Activated T-cell treated with anti-CD3 and anti-CD28 coated beads for 24 hours (primary cell): ENCODE results near the gene NAGK.
"Not testable (repeated sequence)": the region's sequence is repeated elsewhere in the genome, so short reads cannot be mapped to it uniquely, and the experiment has no call there.

ENCODE experiments used
- DNase-seq: peaks from one replicate; pipeline ENCODE4 v3.0.0-alpha.2; 2020; ENCODE audit warnings: low read depth

Gene NAGK

DNA sequence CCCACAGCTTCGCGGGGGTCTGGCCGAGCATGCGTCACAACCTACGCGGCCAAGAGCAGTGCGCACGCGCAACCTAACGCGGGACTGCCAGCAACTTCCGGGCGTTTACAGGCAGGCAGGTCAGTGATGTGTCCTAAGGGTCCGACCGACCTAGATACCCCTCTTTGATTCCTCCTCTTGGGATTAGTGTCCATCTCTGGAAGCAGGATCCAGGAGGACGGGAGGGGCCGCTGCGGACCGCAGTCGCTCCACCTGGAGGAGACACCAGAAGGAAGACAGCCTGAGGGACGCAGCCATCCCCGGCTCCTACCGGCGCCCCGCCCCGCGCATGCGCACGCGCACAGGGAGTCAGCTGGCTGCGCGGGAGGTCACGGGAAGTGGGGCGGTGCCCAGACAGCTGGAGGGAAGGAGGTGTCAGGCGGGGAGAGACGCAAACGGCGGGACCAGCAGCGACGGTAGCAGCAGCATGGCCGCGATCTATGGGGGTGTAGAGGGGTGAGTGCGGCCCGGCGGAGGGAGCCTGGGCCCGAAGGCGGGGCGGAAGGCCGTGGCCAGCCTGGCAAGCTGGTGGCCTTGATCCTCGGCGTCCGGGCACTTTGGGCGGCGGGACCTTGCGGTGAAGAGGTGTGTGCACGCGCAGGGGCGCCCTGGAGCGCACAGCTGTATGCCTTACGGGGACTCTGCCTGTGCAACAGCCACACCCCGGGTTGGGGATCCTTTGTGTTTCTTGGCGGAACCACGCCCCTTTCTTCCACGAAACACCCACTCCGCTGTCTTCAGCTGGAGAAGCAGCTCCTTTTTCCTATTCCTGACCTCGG is at the start of gene NAGK:
Gene NAGK, plus strand, starts transcription at position 431 of the 818 bp plus-strand sequence. Its CDS starts 36 bp downstream, at position 467.
- DNase-seq = peak; percentile 95

DNA sequence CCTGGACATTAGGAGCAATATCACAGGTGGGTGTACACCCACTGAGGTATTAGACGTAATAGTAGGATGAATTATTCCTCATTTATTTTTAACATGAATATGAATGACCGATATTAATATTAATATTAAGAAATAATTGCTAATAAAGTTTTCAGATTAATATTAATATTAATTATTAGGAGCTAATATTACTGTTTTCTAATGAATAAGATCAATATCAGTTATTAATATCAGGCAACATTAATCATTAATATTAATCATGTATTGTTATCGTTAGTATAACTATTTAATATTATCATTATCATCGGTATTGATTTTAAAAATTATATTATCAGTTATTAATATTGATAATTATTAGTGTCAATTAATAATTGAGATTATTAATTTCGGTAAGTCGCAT is 48.5 kb upstream of the NAGK start:
- not testable (repeated sequence) for DNase-seq

DNA sequence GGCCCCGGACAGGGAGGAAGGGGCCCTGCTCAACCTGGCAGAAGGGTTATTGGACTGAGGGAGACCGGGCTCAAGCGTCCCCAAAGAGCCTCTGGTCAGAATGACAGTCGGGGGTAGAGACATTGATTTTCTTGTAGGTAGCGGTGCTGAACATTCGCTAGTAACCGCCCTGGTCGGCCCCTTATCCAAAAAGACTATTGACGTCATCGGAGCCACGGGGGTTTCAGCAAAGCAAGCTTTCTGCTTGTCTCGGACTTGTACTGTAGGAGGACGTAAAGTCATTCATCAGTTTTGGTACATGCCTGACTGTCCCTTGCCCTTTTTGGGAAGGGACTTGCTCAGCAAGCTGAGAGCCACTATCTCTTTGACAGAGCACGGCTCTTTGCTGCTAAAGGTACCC is 47.1 kb upstream of the NAGK start:
- not testable (repeated sequence) for DNase-seq

DNA sequence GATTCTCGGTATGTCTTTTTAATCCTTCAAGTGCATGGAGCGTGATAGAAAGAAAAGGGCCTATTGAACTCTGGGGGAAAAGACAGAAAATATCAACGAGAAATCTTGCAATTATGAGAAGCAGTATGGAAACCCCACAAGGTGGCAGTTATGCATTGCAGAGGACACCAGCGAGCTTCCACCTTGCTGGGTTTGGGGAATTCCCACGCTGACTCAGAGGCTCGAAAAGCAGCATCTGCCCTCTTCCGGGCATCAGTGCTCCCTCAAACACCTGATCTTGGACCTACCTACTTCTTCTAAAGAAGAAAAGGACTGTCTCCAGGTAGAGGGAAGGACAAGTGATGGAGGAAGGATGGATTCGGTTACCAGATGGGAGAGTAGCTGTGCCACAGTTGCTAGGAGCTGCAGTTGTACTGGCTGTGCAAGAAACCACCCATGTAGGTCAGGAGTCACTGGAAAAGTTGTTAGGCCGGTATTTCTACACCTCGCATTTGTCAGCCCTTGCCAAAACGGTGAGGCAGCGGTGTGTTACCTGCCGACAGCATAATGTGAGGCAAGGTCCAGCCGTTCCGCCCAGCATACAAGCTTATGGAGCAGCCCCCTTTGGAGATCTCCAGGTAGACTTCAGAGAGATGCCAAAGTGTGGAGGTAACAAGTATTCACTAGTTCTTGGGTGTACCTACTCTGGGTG is 44.8 kb upstream of the NAGK start:
- DNase-seq = peak; percentile 65

DNA sequence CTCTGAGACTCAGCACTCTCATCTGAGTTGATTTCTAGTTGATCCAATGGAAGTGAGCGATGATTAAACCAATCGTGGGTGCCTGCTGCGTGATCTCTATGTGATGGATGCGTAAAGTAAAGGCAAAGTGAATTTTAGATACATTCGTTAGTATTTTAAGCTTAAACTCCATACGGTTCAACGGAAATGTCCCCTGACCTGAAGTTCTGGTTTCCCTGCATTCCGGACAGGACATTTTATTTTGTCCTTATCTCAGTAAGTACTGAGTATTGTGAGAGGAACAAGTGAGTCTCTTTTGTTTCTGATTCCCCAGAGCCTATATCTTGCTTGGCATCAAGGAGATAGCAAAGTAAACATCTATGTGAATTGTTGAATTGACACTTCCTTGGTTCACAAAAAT is 32.2 kb upstream of the NAGK start:
- not testable (repeated sequence) for DNase-seq

DNA sequence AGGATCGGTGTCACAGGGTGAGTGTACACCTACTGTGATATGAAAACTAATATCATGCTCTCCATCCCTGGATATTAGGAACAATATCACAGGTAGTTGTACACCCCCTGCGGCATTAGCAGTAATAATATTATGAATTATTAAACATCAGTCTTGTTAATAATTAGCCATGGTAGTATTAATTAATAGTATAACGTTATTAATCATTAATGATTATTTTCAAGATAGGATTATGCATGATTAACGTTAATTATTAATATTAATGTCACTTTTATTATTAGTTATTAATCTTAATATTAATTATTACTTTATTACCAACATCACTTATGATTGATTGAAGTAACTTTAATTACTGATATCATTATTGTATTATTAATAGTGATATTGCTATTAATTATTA is 26.2 kb upstream of the NAGK start:
- DNase-seq = no peak

DNA sequence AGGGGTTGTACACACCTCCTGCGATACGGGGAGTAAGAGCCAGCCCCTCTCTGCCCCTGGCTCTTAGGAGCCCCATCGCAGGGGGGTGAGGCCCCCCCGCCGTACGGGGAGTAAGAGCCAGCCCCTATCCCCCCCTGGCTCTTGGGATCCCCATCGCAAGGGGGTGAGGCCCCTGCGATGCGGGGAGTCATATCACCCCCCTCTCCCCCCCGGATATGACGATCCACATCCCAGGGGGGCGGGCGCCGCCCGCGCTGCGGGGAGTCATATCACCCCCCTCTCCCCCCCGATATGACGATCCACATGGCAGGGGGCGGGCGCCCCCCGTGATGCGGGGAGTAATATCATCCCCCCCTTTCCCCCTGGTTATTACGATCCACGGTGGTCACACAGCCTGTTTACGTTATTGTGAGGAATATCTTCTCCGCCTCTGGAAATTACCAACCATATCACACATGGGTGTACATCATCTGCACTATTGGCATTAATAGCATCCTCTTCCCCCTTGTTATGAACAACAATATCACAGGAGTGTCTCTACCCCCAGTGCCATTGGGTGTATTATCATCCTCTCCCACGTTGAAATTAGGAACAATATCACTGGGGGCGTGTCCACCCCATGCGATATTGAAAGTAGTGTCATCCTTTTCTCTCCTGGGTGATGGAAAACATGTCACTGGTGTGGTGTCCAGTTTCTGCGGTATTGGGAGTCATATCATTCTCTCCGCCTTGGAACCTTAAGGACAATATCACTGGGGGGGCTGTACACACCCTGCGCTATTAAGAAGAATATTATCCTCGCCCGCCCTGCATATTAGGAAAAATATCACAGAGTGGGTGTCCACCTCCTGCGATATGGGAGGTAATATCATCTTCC is 24.7 kb upstream of the NAGK start:
- DNase-seq = no peak

DNA sequence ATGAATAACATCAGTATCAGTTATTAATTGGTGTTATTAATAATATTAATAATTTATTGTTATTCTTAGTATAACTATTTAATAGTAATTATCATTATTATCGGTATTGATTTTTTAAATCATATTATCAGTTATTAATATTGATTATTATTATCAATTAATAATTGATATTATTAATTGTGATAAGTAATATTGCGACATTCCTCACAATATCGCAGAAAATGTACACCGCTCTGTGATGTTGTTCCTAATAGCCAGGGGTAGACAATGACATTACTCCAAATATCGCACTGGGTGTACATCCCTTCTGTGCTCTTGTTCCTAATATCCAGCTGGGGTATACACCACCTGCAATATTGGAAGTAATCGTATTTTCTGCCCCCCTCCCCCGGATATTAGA is 23.3 kb upstream of the NAGK start:
- no peak for DNase-seq

DNA sequence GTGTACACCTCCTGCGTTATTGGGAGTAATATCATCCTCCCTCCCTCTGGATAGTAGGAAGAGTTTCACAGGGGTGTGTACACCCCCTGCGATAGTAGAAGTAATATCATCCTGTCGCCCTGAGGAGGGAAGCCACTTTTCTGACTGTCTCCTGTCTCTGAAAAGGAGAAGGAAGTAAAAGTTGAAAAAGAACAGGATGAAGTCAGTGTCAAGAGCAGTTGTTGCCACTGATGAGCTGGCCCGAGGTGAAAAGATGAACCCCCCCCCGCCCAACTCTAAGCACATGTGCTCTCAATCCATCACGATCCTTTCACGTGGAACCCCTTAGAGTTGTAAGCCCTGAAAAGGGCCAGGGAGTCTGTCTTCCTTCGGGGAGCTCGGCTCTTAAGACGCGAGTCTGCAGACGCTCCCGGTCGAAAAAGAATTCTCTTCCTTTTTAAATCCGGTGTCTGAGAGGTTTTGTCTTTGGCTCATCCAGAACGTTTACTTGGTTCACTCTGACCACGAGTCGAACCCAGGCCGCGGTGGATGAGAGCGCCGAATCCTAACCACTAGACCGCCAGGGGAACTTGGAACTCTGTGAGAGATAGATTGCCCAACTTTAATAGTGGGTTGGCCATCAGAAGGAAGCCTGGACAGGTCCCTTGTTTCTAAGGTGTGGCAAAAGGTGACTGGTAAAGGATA is 22.4 kb upstream of the NAGK start:
- DNase-seq = no peak

DNA sequence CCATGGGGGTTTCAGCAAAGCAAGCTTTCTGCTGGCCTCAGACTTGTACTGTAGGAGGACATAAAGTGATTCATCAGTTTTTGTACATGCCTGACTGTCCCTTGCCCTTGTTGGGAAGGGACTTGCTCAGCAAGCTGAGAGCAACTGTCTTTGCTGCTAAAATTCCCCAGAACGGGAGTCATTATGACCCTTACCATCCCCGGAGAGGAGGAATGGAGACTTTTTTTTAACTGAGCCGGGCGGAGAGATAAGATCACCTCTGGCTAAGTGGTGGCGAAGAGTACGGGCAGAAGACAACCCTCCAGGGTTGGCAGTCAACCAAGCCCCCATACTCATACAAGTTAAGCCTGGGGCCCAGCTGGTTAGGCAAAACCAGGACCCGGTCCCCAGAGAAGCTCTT is 20.4 kb upstream of the NAGK start:
- no peak for DNase-seq

DNA sequence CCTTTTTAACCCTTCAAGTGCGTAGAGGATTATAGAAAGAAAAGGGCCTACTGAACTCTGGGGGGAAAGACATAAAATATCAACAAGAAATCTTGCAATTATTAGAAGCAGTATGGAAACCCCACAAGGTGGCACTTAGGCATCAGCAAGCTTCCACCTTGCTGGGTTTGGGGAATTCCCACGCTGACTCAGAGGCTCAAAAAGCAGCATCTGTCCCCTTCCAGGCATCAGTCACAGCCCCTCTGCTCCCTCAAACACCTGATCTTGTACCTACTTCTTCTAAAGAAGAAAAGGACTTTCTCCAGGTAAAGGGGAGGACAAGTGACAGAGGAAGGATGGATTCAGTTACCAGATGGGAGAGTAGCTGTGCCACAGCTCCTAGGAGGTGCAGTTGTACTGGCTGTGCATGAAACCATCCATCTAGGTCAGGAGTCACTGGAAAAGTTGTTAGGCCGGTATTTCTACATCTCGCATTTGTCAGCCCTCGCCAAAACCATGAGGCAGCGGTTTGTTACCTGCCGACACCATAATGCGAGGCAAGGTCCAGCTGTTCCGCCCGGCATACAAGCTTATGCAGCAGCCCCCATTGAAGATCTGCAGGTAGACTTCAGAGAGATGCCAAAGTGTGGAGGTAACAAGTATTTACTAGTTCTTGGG is 18.6 kb upstream of the NAGK start:
- DNase-seq = peak; percentile 61

DNA sequence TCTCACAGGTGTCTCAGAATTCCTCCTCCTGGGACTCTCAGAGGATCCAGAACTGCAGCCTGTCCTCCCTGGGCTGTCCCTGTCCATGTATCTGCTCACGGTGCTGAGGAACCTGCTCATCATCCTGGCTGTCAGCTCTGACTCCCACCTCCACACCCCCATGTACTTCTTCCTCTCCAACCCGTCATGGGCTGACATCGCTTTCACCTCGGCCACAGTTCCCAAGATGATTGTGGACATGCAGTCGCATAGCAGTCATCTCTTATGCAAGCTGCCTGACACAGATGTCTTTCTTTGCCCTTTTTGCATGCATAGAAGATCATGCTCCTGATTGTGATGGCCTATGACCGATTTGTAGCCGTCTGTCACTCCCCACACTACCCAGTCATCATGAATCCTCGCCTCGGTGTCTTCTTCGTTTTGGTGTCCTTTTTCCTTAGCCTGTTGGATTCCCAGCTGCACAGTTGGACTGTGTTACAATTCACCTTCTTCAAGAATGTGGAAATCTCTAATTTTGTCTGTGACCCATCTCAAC is 13.2 kb upstream of the NAGK start:
- DNase-seq = not testable (repeated sequence)

DNA sequence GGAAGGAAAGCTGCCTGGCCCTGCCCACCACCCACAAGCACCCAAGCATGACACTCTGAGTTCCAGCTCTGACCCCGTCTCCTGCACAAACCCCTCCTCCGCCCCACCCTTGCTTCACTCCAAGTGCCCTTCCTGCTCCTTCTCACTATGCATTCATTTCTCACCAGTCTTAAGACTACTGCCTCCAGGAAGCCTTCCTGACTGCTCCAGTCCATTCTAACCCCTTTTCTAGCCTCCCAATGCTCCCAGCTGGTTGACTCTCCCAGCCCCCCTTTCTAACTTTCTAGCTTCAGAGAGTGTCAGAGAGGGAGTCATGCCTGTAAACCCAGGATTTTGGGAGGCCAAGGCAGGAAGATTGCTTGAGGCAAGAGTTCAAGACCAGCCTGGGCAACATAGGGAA is 8.2 kb upstream of the NAGK start:
- no peak for DNase-seq

DNA sequence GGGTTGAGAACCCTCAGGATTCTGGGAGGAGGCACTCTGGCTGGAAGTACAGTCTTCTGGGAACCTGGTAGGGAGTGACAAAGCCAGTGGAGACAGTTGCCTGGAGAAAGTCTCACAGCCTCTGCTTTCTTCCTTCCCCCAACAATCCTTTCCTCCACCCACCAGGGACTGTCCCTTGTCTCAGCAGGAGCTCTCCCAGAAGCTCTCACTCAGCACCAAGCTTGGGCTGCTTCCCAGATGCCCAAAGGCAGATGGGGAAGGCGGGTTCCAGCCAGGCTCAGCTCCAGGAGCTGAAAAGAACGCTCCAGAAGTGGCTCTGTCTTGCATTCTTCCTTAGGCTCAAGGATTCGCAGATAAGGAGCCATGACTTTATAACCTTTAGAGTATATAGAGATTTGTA is 7.6 kb upstream of the NAGK start:
- DNase-seq = no peak

DNA sequence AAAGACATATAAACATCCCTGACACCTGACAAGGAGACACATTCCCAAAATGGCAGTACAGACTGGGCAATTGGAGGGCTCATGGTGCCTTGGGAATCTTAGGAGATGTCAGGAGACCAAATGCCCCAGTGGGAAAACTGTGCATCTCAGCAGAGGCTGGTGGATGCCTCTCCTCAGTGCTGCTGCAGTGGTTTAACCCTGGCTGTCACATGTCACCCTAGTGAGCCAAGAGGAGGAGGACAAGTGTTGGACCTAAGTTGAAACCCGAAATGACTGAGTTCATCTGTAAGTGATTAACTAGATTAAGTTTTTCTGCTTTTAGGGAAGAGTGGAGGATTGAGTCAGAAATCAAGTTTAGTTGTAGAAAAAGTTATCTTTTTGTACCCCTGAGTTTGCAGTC is 5.2 kb upstream of the NAGK start:
- DNase-seq = no peak

DNA sequence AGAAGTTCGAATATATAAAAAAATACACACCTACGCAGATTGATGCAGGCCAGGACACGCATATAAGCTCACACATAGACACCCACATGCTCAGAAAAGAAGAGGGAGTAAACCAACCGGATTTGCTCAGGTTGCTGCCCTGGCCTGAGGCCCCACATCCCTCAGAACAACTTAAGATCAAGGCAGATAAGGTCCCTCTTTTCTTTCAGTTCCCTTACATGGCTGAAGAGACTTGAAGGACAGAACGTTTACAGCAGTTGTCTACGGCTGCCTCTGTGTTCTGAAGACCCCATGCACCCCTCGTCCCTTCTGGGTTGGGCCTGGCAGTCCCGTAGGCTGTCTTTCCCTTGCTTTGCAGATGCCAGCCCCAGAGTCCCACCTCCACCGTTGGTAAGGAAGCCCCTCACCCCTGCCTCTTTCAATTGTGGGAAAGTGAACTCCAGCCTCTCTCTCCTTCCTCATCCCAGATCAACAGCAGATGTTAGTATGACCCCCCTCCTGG is 4.3 kb upstream of the NAGK start:
- DNase-seq = no peak

DNA sequence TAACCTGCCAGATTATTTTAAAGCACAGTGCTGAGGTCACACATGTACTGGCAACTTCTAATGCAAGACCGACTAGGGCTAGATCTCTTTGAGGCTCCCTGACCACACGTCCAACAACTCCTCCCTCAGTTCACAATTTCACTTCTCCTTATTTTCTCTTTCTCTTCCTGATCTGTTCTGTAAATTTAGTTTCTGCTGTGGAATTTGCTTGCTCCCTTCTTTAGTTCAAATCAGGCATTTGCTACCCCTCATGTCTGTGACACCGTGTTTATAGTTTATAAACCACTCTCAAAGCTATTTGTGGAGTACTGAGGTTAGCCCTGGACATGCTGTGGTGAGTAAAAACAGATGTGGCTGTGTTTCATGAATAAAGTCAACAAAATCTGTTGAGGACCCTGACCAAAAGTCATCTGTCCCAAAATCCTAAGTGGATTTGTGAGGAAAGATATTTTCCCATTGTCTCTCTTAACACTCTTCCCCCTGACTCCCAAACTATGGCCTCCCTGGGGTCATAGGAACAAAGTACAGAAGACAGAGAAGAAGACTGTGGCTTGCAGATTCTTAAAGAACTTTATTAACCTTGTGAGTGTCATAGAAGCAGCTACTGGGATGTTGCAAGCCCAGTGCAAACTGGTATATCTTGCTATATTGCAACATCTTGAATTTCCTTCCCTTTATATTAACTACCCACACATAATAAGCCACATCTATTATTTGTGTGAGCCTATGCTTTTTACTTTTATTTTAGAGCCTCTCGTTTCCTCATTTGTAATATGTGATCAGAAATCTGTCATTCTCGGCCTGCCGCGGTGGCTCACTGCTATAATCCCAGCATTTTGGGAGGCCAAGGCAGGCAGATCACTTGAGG is 3.5 kb upstream of the NAGK start:
- DNase-seq = no peak

DNA sequence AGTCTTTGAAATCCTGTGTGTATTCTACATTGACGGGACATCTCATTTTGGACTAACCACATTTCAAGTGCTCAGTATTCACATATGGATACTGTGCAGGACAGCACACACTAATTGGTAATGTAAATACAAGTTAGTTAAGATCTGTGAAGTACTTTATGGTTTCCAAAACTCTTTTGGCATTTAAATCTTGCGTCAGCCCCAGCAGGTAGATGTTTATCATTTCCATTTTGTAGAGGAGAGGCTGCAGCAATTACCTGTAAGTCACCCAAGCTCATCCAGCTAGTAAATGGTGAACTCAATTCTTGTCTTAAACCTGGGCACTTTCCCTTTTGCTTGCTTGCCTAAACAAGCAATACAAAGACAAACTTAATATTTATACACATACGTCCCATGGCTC is 1.6 kb upstream of the NAGK start:
- no peak for DNase-seq

DNA sequence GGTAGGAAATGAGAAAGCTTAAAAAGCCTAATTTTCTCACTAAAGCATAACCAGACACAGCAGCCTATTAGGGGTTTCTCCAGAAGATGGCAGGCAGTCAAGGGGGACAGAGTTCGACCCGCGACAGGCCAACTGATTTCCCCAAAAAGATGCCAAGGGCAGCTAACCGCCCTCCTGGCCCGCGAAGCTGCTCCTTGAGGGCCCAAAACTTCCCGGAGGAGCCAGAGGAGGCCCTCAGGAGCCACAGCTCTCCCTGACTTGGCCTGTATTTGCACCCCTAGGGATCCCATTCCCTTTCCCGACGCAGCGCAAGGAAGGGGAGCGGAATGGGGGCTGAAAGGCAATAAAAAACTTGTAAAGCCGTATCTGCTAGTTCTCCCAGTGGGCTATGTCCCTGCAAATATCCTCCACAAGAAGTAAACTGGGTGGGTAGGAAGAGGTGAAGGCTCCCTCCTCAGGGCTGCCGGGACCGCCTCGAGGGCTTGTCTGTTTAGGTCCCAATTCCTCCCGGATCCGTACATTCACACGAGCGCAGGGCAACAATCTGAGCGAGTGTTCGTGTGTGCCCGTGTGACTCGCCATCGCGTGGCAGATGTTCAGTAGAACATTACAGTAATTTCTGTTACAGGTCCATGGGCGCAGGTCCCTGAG is 756 bp upstream of the NAGK start:
- no peak for DNase-seq

DNA sequence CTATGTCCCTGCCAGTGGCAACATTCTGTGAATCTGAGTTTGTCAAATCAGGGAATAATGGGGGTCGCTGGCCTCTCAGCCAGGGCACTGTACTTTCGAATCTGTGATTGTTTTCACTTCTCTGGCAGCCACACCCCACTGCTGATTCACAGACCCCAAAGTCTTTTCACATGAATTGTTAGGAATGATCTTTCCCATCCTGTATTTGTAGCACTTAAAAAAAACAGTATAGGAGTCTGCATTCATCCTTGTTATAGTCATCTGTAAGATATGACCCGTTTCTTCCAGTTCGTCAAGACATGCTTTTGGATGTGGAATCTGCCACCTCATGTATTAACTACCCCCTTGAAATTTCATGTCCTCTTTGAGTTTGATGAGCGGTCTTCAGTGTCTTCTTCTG is 928 bp downstream of the NAGK start:
- DNase-seq = no peak
